GM19193 (cell line): ENCODE data around the gene SPTBN4.

ENCODE experiments used
- POLR2A ChIP-seq: IDR thresholded peaks from 4 replicates; pipeline ENCODE4 v1.6.1; 2011; ENCODE audit not compliant: insufficient read depth, insufficient read length; ENCODE audit errors: extremely low read depth

The SPTBN4 gene

GRCh38 chr19:40529093-40529954 lies 62.5 kb downstream of the SPTBN4 start:
- no peak for TF ChIP-seq POLR2A

DNA sequence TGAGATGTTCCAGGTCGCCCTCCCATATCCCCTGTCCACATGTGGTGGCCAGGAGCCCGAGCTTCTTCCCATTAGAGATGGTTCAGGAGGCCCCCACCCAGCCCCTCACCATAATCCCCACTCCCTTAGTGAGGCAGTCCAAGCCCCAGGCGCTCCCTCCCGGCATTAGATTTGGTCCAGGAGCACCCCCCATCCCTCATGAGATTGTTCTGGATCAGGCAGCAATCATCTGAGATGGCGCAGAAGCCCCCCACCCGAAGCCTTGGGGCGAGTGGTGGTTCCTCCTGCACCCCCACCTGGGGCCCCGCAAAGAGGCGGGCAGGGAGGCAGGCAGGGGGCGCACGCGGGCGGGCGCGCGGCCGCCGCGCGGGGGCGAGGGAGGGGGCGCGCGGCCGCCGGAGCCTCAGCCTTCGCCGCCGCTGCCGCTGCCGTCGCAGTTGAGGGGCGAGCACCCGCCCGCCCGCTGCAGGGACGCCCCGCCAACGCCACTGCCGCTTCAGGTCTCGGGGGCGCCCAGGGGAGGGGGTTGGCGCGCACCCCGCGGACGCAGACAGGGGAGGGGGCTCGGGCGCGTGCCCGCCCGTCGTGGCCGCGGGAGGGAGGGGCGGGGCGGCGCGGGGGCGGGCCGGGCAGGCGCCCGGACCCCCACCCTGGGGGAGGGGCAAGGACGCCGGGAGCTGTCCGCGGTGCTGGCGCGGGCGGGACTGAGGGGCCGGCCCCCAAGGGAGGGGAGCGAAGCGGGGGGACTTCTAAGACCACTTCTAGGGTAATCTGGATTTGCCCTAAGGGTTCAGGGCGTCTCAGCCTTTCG lies 63.5 kb downstream of the SPTBN4 start:
- TF ChIP-seq POLR2A = no peak

GRCh38 chr19:40533508-40533907 lies 66.7 kb downstream of the SPTBN4 start:
- TF ChIP-seq POLR2A = no peak

GRCh38 chr19:40534148-40534547 lies 67.3 kb downstream of the SPTBN4 start:
- no peak for TF ChIP-seq POLR2A

DNA sequence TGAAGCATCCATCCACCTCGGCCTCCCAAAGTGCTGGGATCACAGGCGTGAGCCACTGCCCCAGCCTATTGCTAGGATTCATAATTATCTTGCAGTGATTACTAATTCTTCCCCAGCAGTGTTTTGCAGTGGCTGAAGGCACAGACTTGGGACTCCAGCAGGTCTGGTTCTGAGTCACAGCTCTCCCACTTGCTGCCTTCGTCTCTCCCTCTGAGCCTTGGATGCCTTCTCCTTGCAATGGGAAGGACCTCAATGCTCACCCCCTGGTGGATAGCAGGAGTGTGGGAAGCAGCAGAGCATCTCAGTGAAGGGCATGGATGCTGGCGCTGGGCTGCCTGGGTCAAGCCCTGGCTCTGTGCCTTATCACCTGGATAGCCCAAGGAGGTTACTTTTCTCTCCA lies 72.3 kb downstream of the SPTBN4 start:
- TF ChIP-seq POLR2A = no peak

- TF ChIP-seq POLR2A = no peak
Observed at GRCh38 chr19:40542202-40542859, 75.5 kb downstream of the SPTBN4 start.

GRCh38 chr19:40543029-40543597 lies 76.3 kb downstream of the SPTBN4 start:
- no peak for TF ChIP-seq POLR2A

DNA sequence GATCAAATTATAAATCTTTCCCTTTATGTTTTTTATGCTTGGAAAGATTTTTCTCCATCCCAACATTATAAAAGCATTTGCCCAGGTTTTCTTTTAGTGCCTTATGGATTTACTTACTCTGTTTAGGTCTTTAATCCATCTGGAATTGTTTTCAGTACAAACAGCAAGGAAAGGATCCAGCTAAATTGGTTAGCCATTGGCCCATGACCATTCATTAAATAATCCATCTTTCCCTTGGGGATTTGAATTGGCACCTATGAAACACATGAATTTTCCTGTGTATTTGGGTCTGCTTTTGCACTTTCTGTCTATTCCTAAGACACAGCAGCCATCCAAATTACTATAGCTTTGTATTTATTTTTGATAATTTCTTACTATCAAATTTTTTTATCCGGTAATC lies 81.0 kb downstream of the SPTBN4 start:
- TF ChIP-seq POLR2A = no peak

- no peak for TF ChIP-seq POLR2A
Observed at GRCh38 chr19:40549007-40549708, 82.4 kb downstream of the SPTBN4 start.

- no peak for TF ChIP-seq POLR2A
Observed at GRCh38 chr19:40550951-40551350, 84.2 kb downstream of the SPTBN4 start.

- no peak for TF ChIP-seq POLR2A
Observed at GRCh38 chr19:40552848-40553247, 86.0 kb downstream of the SPTBN4 start.

DNA sequence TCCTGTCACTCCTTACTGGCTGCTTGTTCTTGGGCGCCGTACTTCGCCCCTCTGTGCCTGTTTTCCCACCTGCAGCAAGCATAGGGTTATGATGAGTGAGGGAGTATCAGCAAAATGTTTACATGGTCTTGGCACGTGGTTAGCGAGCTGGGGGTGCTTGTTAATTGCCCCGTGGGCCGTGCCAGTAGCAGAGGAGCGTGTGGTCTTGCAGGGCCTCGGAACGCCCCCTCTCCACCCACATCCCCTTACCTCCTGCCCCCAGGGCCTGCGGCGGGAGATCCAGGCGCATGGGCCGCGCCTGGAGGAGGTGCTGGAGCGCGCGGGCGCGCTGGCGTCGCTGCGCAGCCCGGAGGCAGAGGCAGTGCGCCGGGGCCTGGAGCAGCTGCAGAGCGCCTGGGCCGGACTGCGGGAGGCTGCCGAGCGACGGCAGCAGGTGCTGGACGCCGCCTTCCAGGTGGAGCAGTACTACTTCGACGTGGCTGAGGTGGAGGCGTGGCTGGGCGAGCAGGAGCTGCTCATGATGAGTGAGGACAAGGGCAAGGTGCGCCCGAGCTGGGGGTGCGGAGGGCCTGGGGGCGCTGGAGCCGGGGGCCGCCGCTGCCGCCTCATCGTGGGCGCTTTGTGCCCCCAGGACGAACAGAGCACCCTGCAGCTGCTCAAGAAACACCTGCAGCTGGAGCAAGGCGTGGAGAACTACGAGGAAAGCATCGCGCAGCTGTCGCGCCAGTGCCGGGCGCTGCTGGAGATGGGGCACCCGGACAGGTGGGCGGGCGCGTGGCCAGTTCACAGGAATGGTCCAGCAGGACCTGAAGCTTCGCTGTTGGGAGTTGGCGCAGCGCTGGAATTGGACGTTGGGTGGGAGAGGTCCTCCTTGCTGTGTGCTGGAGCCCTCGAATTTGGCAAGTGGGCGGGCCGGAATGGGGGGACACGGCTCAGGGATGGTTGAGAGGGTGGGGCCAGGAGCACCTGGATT lies 87.4 kb downstream of the SPTBN4 start:
- TF ChIP-seq POLR2A = no peak

DNA sequence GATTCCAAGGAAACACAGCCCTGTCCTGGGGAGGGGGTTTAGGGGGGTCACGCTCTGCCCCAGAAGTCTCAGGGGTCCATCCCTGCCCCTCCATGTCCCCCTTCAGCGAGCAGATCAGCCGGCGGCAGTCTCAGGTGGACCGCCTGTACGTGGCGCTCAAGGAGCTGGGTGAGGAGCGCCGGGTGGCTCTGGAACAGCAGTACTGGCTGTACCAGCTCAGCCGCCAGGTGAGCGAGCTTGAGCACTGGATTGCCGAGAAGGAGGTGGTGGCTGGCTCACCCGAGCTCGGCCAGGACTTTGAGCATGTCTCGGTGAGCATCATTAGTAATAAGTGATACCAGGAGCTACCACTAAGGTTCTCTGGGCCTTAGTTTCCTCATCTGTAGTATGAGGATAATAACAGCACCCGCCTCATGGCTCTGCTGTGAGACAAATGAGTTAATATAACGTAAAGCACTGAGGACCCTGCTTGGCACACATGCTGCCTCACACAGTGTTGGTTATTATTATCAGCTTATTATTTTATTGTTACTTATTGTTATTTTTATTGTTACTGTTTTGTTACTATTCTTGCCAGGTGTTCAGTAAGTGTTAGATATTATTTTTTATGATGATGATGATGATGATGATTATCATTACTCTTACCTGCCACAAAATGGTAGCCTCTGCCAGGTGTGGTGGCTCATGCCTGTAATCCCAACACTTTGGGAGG lies 89.3 kb downstream of the SPTBN4 start:
- TF ChIP-seq POLR2A = no peak
